Bronchial epithelial cell (primary cell): ENCODE data around the gene USP8. TPM values are rescaled to one million over a fixed set of nuclear protein-coding genes. Genes with fewer than 3 reads are reported as not detected.

Experiments used
- DNase-seq: peaks from one replicate; pipeline ENCODE4 v3.0.0-alpha.2; 2010; ENCODE audit warnings: low read depth
- FAIRE-seq: peaks from 2 replicates; lab custom pipeline; 2011; peaks lifted over from hg19 to GRCh38; lab: Jason Lieb, UNC
- H3K27me3 ChIP-seq: 2 replicates; pipeline ENCODE4 v1.5.1; 2011; ENCODE audit warnings: low read length; ENCODE audit not compliant: control insufficient read depth, insufficient read depth
- H3K36me3 ChIP-seq: 2 replicates; pipeline ENCODE4 v1.5.1; 2011; ENCODE audit warnings: low read length; ENCODE audit not compliant: control insufficient read depth, insufficient read depth
- H3K4me3 ChIP-seq: 2 replicates; pipeline ENCODE4 v1.5.1; 2011; ENCODE audit warnings: mild to moderate bottlenecking, low read depth, low read length, control low read depth
- CTCF ChIP-seq: IDR thresholded peaks from 2 replicates; pipeline ENCODE4 v1.5.1; 2011; ENCODE audit warnings: mild to moderate bottlenecking, moderate library complexity, low read length, control low read depth, inconsistent platforms; ENCODE audit not compliant: insufficient read depth, severe bottlenecking
- total RNA-seq: library from RNA; depleted of rRNA; stranded (reverse); fragments of >200 nt; gene quantifications from 2 replicates; pipeline ENCODE4 v1.2.1, GENCODE V29; 2014

The USP8 gene
- total RNA-seq, 1 donor from 2014 or later = 30.8 TPM

- TF ChIP-seq CTCF = no peak
- no peak overlapping the region for H3K4me3 ChIP-seq
- no peaks in the 10 kb centered on the region for H3K27me3 ChIP-seq
- peaks cover 2% of the 10 kb centered on the region for H3K36me3 ChIP-seq
- DNase-seq (no peak), FAIRE-seq (no peak)
Observed at GRCh38 chr15:50435772-50436171, 11.6 kb downstream of the USP8 start.

- no peak for FAIRE-seq
- H3K36me3 ChIP-seq = no peaks in the 10 kb centered on the region
Observed at GRCh38 chr15:50438251-50438650, 14.0 kb downstream of the USP8 start.

GRCh38 chr15:50440932-50441331, 16.7 kb downstream of the USP8 start:
- Histone ChIP-seq H3K36me3 (peaks cover 4% of the 10 kb centered on the region), H3K27me3 (no peaks in the 10 kb centered on the region), H3K4me3 (no peak overlapping the region)
- FAIRE-seq = no peak
- no peak for TF ChIP-seq CTCF
- DNase-seq = no peak

More at GRCh38 chr15:50438251-50438650, 14.0 kb downstream of the USP8 start:
- Histone ChIP-seq H3K4me3 (no peak overlapping the region), H3K27me3 (no peaks in the 10 kb centered on the region)
- TF ChIP-seq CTCF = no peak
- DNase-seq = no peak

GRCh38 chr15:50452927-50453326, 28.7 kb downstream of the USP8 start:
- no peak for TF ChIP-seq CTCF
- no peaks in the 10 kb centered on the region for H3K27me3 ChIP-seq
- peaks cover 3% of the 10 kb centered on the region for H3K36me3 ChIP-seq
- FAIRE-seq = no peak
- H3K4me3 ChIP-seq = no peak overlapping the region
- DNase-seq = no peak

- Histone ChIP-seq H3K36me3 (peaks cover 1% of the 10 kb centered on the region), H3K4me3 (no peak overlapping the region), H3K27me3 (no peaks in the 10 kb centered on the region)
- DNase-seq = no peak
- no peak for FAIRE-seq
- no peak for TF ChIP-seq CTCF
Observed at GRCh38 chr15:50458348-50459112, 34.3 kb downstream of the USP8 start.
